Measurements from ENCODE around the gene GPR21. TPM values are rescaled to one million over a fixed set of nuclear protein-coding genes. Genes with fewer than 3 reads are reported as not detected.

Gene GPR21
- total RNA-seq, 3 donors from 2014 or later (not counting 1 experiment from before 2014, with no cell fraction given): 1.9 TPM; not detected in 2

DNA sequence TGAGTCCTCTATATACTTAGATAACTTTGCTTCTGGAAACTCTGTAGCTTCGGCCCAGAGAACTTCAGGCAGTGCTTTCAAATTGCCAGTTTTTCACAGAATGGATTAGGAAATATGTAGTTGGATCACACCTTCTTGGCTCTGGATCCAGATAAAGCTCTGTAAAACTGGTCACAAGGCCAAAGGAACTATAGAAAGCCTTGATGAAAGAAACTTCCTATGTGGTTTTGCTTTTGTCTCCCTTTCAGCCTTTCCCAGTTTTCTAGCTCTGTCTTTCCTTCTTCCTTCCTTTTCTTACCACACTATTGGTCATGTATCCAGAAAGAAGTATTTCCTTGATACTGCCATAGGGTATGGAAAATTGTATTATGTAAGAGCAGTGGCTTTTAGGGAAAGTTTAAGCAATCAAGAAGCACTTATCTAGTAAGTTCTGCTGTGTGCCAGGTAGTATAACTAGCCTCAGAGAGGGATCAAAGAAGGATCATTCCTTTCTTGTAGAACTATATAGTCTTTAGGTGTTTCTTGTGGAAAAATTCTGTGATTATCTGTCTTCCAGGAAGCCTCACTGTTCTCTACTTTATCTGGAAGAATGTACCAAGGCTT lies 6.3 kb downstream of the GPR21 start:
- Mint-ChIP-seq H3K9me3 (peaks cover 0 to 5% of the 10 kb centered on the region in 2 donors), H3K36me3 (peaks cover 15% of the 10 kb centered on the region), H3K4me1 (peaks cover 5 to 9% of the 10 kb centered on the region in 2 donors), H3K27ac (no peak overlapping the region), H3K4me3 (no peak overlapping the region), H3K27me3 (ENCODE audit: low read depth in 2 of 2) (no peaks in the 10 kb centered on the region)
- Histone ChIP-seq H3K27me3 (ENCODE audit: control insufficient read depth, insufficient read depth, low read length) (no peaks in the 10 kb centered on the region), H3K9me3 (ENCODE audit: control insufficient read depth, insufficient read depth, low read length) (no peaks in the 10 kb centered on the region), H3K36me3 (ENCODE audit: control insufficient read depth, insufficient read depth, low read length) (peaks cover 4% of the 10 kb centered on the region), H3K27ac (ENCODE audit: low read length) (no peak overlapping the region), H3K4me1 (ENCODE audit: control insufficient read depth, insufficient read depth, low read length) (no peaks in the 10 kb centered on the region), H3K4me3 (ENCODE audit: low read length) (no peak overlapping the region)
- DNase-seq (no peak), ATAC-seq (no peak)
- 80% methylated on average over 1 of the region's 1 CpG for WGBS (ENCODE audit: insufficient coverage)
- intact Hi-C loops (cut with micrococcal nuclease): no loop called here
- no peak for TF ChIP-seq CTCF (IDR thresholded peaks at IDR 0.05)

DNA sequence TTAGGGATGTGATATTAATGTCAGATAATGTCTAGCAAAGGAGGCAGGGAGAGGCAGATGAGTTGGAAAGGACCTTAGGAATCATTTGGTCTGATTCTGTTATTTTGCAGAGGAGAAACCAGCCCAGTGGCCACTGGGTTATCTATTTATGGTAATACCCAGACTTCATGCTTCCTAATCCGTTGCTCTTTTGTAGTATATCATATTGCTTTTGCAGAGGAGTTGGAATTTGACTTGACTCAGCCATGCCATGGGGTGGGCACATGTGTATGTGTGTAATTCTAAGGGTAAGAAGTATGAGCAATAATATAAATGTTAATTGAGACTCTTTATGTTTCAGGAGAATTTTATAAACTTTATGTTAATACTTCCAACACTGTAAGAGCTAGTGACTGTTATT lies 7.3 kb downstream of the GPR21 start:
- WGBS (ENCODE audit: insufficient coverage): 90% methylated on average over 1 of the region's 1 CpG
- Histone ChIP-seq H3K4me1 (ENCODE audit: control insufficient read depth, insufficient read depth, low read length) (no peaks in the 10 kb centered on the region), H3K4me3 (ENCODE audit: low read length) (no peak overlapping the region), H3K27me3 (ENCODE audit: control insufficient read depth, insufficient read depth, low read length) (no peaks in the 10 kb centered on the region), H3K36me3 (ENCODE audit: control insufficient read depth, insufficient read depth, low read length) (peaks cover 4% of the 10 kb centered on the region), H3K27ac (ENCODE audit: low read length) (no peak overlapping the region), H3K9me3 (ENCODE audit: control insufficient read depth, insufficient read depth, low read length) (no peaks in the 10 kb centered on the region)
- Mint-ChIP-seq H3K4me3 (no peak overlapping the region), H3K27me3 (ENCODE audit: low read depth in 2 of 2) (no peaks in the 10 kb centered on the region), H3K4me1 (peaks cover 0 to 4% of the 10 kb centered on the region in 2 donors), H3K36me3 (peaks cover 15% of the 10 kb centered on the region), H3K9me3 (peaks cover 0 to 5% of the 10 kb centered on the region in 2 donors), H3K27ac (no peak overlapping the region)
- intact Hi-C loops (cut with micrococcal nuclease): no loop called here
- no peak for TF ChIP-seq CTCF (IDR thresholded peaks at IDR 0.05)
- no peak for ATAC-seq
- DNase-seq: no peak

- no peak overlapping the region for H3K27ac Mint-ChIP-seq
- 88% methylated on average over 2 of the region's 2 CpGs for WGBS (ENCODE audit: insufficient coverage)
- no peak for TF ChIP-seq CTCF (IDR thresholded peaks at IDR 0.05)
Measured at GRCh38 chr9:123041489-123041888, 8.0 kb downstream of the GPR21 start.

More at GRCh38 chr9:123041489-123041888, 8.0 kb downstream of the GPR21 start:
- Histone ChIP-seq H3K9me3 (ENCODE audit: control insufficient read depth, insufficient read depth, low read length) (no peaks in the 10 kb centered on the region), H3K27me3 (ENCODE audit: control insufficient read depth, insufficient read depth, low read length) (no peaks in the 10 kb centered on the region), H3K36me3 (ENCODE audit: control insufficient read depth, insufficient read depth, low read length) (peaks cover 4% of the 10 kb centered on the region), H3K4me1 (ENCODE audit: control insufficient read depth, insufficient read depth, low read length) (no peaks in the 10 kb centered on the region), H3K4me3 (ENCODE audit: low read length) (no peak overlapping the region), H3K27ac (ENCODE audit: low read length) (no peak overlapping the region)
- Mint-ChIP-seq H3K36me3 (peaks cover 15% of the 10 kb centered on the region), H3K4me1 (peaks cover 0 to 4% of the 10 kb centered on the region in 2 donors), H3K4me3 (no peak overlapping the region), H3K9me3 (peaks cover 0 to 5% of the 10 kb centered on the region in 2 donors), H3K27me3 (ENCODE audit: low read depth in 2 of 2) (no peaks in the 10 kb centered on the region)
- ATAC-seq (no peak), DNase-seq (no peak)
- intact Hi-C loops (cut with micrococcal nuclease): no loop called here
